Type B pancreatic cell (in vitro differentiated cells): ENCODE data around the gene CHAF1A. TPM values are rescaled to one million over a fixed set of nuclear protein-coding genes. Genes with fewer than 3 reads are reported as not detected.

Experiments
- DNase-seq: peaks from one replicate; pipeline ENCODE4 v3.0.0; 2021; ENCODE audit warnings: mixed read lengths; ENCODE audit not compliant: unreplicated experiment; ENCODE audit errors: extremely low spot score
- H3K27ac Mint-ChIP-seq: 2 replicates; pipeline ENCODE4 v1.8.0; 2021; ENCODE audit warnings: mild to moderate bottlenecking, mixed read lengths
- H3K27me3 Mint-ChIP-seq: 2 replicates; pipeline ENCODE4 v1.8.0; 2021; ENCODE audit warnings: mixed read lengths
- H3K36me3 Mint-ChIP-seq: 2 replicates; pipeline ENCODE4 v1.8.0; 2021; ENCODE audit warnings: mixed read lengths
- H3K4me1 Mint-ChIP-seq: one replicate; pipeline ENCODE4 v1.8.0; 2021; ENCODE audit warnings: mixed read lengths; ENCODE audit not compliant: unreplicated experiment
- H3K4me3 Mint-ChIP-seq: 2 replicates; pipeline ENCODE4 v1.8.0; 2021; ENCODE audit warnings: mild to moderate bottlenecking, mixed read lengths
- H3K9me3 Mint-ChIP-seq: 2 replicates; pipeline ENCODE4 v1.8.0; 2021; ENCODE audit warnings: mixed read lengths
- total RNA-seq: library from RNA; stranded (reverse); gene quantifications from 2 replicates; pipeline ENCODE4 v1.2.1, GENCODE V29; 2021; ENCODE audit warnings: low replicate concordance
- TF ChIP-seq, protein P1 (sequence below): fragments of 200-600 bp; sonication (generic); conservative IDR thresholded peaks from 2 replicates; pipeline ENCODE4 v1.5.0; 2021; ENCODE audit warnings: antibody characterized with exemption, mild to moderate bottlenecking

CHAF1A gene
- total RNA-seq, 1 donor from 2014 or later, result 46.3 TPM

DNA sequence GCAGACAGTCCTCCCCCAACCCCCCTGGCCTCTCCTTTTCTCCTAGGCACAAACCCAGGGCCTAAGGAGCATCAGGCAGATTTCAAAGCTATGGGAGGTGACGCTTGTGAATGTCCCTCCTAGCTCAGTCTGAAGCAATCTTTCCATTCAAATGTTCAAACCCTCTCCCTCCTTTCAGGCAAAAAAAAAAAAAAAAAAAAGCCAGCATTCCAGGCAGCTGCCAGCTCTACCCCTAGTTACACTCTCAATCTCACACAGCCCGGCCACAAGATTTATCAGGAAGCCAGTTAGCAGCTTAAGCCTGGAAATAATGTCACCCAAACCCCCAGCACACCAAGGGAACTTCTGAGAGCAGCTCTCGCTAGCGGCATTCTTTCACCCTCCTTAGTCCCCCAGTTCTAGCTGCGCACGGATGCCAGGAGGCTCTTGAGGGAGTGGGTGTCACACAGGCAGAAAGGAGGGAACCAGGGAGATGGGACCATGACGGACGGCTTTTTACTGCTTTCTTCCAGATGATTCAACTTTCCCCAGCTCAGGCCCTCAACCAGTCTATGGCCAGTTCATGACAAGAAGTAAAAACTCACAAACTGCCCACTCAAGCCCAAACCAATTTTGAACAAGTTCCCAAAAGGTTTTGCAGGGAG lies 8.4 kb upstream of the CHAF1A start:
- H3K4me3 Mint-ChIP-seq, result peak overlapping the region; percentile 51
- TF ChIP-seq, protein P1, sequence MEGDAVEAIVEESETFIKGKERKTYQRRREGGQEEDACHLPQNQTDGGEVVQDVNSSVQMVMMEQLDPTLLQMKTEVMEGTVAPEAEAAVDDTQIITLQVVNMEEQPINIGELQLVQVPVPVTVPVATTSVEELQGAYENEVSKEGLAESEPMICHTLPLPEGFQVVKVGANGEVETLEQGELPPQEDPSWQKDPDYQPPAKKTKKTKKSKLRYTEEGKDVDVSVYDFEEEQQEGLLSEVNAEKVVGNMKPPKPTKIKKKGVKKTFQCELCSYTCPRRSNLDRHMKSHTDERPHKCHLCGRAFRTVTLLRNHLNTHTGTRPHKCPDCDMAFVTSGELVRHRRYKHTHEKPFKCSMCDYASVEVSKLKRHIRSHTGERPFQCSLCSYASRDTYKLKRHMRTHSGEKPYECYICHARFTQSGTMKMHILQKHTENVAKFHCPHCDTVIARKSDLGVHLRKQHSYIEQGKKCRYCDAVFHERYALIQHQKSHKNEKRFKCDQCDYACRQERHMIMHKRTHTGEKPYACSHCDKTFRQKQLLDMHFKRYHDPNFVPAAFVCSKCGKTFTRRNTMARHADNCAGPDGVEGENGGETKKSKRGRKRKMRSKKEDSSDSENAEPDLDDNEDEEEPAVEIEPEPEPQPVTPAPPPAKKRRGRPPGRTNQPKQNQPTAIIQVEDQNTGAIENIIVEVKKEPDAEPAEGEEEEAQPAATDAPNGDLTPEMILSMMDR, result no peak
- no peak for DNase-seq
- H3K27ac Mint-ChIP-seq, result peak overlapping the region; percentile 68
- H3K36me3 Mint-ChIP-seq, result peaks cover 3% of the 10 kb centered on the region
- H3K9me3 Mint-ChIP-seq, result no peaks in the 10 kb centered on the region
- H3K27me3 Mint-ChIP-seq, result no peaks in the 10 kb centered on the region
- peaks cover 38% of the 10 kb centered on the region for H3K4me1 Mint-ChIP-seq

DNA sequence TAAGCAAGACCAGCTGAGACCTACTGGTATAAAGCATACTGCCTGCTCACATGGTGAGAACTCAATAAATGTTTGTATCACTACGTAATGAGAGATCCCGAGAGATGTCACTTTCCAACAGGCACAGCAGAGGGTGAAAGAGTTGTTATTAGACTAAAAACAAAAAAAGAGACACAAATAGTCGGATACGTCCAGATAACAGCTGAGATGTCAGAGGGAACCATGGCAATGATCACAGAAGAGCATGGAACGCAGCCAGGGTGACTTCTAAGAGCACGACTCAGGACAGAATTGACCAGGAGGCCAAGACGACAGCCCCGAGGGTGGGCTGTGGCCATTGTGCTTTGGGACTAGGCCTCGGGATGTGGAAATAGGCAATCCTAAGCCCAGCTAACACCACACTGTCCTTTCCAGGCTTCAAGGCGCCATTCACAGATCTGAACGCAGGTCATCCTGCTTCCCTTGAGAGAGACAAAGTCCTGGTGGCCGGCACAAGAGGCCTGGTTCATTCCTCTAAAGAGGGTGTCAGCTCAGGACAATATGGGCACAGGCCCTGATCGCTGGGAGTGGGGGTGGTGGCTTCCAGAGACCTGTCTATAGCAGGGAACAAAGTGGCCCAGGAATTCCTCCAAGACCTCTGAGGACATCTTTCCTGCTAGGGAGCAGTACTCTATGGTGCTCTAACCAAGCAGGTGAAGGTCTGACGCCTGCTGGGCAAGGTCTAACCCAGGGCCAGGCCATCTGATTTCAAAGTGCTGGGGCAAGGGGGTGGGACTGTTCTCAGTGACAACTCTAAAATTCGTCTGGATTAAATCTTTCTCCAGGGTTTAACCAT lies 5.3 kb upstream of the CHAF1A start:
- H3K9me3 Mint-ChIP-seq, result no peaks in the 10 kb centered on the region
- no peaks in the 10 kb centered on the region for H3K27me3 Mint-ChIP-seq
- H3K4me1 Mint-ChIP-seq, result peaks cover 29% of the 10 kb centered on the region
- peak overlapping the region; percentile 41 for H3K4me3 Mint-ChIP-seq
- no peak for DNase-seq
- H3K36me3 Mint-ChIP-seq, result peaks cover 3% of the 10 kb centered on the region
- TF ChIP-seq, protein P1, result no peak
- H3K27ac Mint-ChIP-seq, result no peak overlapping the region

DNA sequence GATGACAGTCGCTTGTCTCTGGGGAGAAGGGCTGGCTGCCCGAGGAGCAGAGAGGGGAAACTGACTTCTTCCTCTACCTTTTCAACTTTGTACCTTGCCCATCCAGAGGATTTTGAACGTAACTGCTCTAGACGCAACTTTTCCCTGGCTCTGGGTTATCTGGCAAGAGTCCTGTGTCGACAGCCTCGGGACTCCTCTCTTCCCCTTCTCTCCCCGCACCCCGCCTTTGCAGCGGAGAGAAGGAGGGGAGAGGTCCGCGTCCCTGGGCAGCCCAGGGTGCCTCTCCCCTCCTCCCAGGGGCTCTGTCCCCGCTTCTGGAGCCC lies 2.7 kb upstream of the CHAF1A start:
- Mint-ChIP-seq H3K4me3 (peak overlapping the region; percentile 94), H3K27ac (peak overlapping the region; percentile 88), H3K9me3 (no peaks in the 10 kb centered on the region), H3K36me3 (peaks cover 3% of the 10 kb centered on the region), H3K27me3 (no peaks in the 10 kb centered on the region), H3K4me1 (peaks cover 28% of the 10 kb centered on the region)
- TF ChIP-seq, protein P1, result no peak
- DNase-seq, result no peak

DNA sequence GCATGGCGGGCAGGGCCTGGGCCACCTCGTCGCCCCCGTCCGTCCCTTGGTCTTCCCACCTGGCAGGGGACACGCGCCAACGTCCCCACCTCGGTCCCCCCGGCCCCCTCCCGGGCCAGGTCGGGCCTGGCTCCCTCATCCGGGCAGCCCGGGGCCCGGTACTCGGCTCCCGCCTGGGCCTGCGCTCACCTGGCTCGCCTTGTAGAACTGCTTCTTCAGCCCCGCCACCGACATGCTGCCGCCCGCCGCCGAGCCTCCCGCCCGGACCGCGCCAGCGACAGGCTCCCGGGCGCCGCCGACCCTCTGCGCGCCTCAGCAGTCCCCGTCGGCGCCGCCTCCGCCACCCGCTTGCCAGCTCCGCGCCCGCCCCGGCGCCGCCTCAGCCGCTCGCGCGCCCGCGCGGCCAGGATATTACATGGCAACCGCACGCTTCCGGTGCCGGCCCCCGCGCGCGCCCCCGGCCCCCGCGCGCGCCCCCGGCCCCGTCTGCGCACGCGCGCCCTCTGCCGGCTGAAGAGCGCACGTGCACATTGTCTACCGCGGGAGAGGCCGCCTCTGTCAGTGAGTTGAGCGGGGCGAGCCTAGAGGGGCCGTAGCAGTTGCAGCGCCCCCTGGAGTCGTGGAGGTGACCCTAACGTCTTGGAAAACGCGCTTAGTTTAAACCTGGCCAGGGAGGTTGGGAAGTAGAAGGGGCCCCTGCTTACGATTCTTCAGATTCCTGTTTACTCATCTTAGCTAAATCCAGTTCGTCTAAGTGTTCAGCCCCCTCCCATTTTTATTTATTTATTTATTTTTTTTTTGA lies 2.1 kb upstream of the CHAF1A start, which contains the start of gene SH3GL1:
TSS of gene SH3GL1 (minus strand) at position 413 of the 802 bp plus-strand sequence. CDS start at position 234, 179 bp downstream.
- H3K27me3 Mint-ChIP-seq, result no peaks in the 10 kb centered on the region
- H3K27ac Mint-ChIP-seq, result peak within 1 kb of the TSS; percentile 95
- TF ChIP-seq, protein P1, result peak; percentile 95
- peaks cover 30% of the 10 kb centered on the region for H3K4me1 Mint-ChIP-seq
- no peaks in the 10 kb centered on the region for H3K9me3 Mint-ChIP-seq
- DNase-seq, result peak; percentile 95
- no peaks in the 10 kb centered on the region for H3K36me3 Mint-ChIP-seq
- H3K4me3 Mint-ChIP-seq, result peak within 1 kb of the TSS; percentile 94

DNA sequence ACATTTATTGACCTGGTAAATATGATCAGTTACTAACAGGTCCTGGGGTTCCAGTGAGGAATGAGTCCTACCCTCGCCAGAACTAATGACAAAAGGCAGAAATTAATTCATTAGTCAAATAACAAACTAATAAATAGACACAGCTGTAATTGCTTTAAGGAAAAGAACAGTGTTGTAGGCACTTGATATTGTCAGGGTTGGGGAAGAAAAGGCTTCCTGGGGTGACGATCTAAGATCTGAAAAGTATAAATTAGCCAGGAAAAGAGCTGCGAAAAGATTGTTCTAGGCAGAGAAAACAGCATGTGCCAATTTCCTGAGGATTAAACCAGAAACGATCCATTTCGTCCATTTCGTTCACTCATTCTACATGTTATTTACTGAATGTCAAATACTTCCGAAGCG lies 670 bp upstream of the CHAF1A start:
- H3K27me3 Mint-ChIP-seq, result no peaks in the 10 kb centered on the region
- peaks cover 30% of the 10 kb centered on the region for H3K4me1 Mint-ChIP-seq
- DNase-seq, result no peak
- no peaks in the 10 kb centered on the region for H3K9me3 Mint-ChIP-seq
- peak overlapping the region; percentile 95 for H3K27ac Mint-ChIP-seq
- no peaks in the 10 kb centered on the region for H3K36me3 Mint-ChIP-seq
- peak overlapping the region; percentile 90 for H3K4me3 Mint-ChIP-seq
- TF ChIP-seq, protein P1, result no peak
